ENCODE results near the gene MPG.
"Not testable (repeated sequence)": the region's sequence is repeated elsewhere in the genome, so short reads cannot be mapped to it uniquely, and the experiment has no call there.

MPG gene

DNA sequence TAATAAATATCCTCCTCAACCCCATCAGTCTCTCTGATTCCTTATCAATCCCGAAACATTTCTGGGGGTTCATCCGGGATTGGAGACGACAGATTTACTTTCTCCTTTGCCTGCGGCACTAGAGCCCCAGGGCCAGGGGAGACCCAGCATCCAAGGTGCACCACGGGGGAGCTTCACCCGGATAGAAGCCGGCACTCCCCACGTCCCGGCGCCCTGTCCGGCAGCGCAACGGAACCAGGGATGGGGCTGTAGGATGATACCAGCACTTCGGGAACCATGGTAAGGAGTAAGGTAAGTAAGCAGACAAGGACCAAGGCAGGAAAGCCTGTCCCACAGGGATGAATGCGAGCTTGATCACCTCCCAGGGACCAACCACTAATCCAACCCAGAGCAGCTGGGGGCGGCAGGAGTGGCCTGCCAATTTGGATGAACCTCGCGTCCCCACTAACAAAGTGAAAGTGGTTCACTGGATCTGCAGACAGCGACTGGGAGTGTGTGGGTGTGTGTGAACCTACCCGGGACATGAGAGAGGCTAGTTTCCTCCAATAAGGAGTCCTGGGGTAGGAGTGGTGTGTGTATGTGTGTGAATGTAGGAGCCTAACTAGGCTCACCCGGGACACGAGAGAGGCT lies 36.5 kb upstream of the MPG start:
- Histone ChIP-seq H3K4me1 (ENCODE audit: insufficient read depth, low read length) (no peaks in the 10 kb centered on the region), H3K36me3 (ENCODE audit: insufficient read depth, low read length) (peaks cover 33% of the 10 kb centered on the region), H2AFZ (ENCODE audit: low read depth, low read length) (no peak overlapping the region), H3K27me3 (ENCODE audit: insufficient read depth, low read length) (no peaks in the 10 kb centered on the region), H3K4me3 (ENCODE audit: low read length) (no peak overlapping the region), H3K9me3 (ENCODE audit: low read length) (peaks cover 6% of the 10 kb centered on the region)

- peaks cover 36% of the 10 kb centered on the region for H3K36me3 ChIP-seq (ENCODE audit: insufficient read depth, low read length)
- H3K4me3 ChIP-seq (ENCODE audit: low read length) = no peak overlapping the region
- peaks cover 6% of the 10 kb centered on the region for H3K9me3 ChIP-seq (ENCODE audit: low read length)
- no peaks in the 10 kb centered on the region for H3K4me1 ChIP-seq (ENCODE audit: insufficient read depth, low read length)
- no peak overlapping the region for H2AFZ ChIP-seq (ENCODE audit: low read depth, low read length)
- no peaks in the 10 kb centered on the region for H3K27me3 ChIP-seq (ENCODE audit: insufficient read depth, low read length)
Observed at GRCh38 chr16:42069-42457, 36.0 kb upstream of the MPG start.

GRCh38 chr16:42691-43090 lies 35.3 kb upstream of the MPG start:
- peaks cover 6% of the 10 kb centered on the region for H3K9me3 ChIP-seq (ENCODE audit: low read length)
- H3K4me1 ChIP-seq (ENCODE audit: insufficient read depth, low read length) = no peaks in the 10 kb centered on the region
- no peak overlapping the region for H3K4me3 ChIP-seq (ENCODE audit: low read length)
- no peak overlapping the region for H2AFZ ChIP-seq (ENCODE audit: low read depth, low read length)
- H3K27me3 ChIP-seq (ENCODE audit: insufficient read depth, low read length) = no peaks in the 10 kb centered on the region
- peaks cover 40% of the 10 kb centered on the region for H3K36me3 ChIP-seq (ENCODE audit: insufficient read depth, low read length)

DNA sequence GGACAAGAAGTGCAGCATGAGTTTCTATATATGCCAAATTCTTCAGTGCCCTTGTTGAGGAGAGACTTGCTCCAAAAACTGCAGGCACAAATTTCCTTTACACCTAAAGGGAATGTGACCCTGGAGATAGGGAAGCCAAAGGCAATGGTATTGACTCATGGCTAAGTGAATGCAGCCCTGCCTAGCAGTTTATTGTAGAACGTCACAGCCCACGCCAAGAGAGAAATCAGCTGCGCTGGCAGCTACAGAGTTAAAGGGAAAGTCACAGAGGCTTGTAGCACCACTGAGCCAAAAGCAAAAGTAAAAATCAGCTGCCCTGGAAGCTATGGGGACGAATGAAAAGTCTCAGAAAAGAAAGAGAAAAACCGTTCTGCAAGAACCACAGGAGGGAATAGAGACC lies 34.7 kb upstream of the MPG start:
- Histone ChIP-seq H3K9me3 (ENCODE audit: low read length) (peaks cover 6% of the 10 kb centered on the region), H3K27me3 (ENCODE audit: insufficient read depth, low read length) (no peaks in the 10 kb centered on the region), H3K36me3 (ENCODE audit: insufficient read depth, low read length) (peaks cover 40% of the 10 kb centered on the region), H2AFZ (ENCODE audit: low read depth, low read length) (no peak overlapping the region), H3K4me3 (ENCODE audit: low read length) (no peak overlapping the region), H3K4me1 (ENCODE audit: insufficient read depth, low read length) (no peaks in the 10 kb centered on the region)

GRCh38 chr16:44655-45054 lies 33.4 kb upstream of the MPG start:
- no peaks in the 10 kb centered on the region for H3K27me3 ChIP-seq (ENCODE audit: insufficient read depth, low read length)
- no peaks in the 10 kb centered on the region for H3K4me1 ChIP-seq (ENCODE audit: insufficient read depth, low read length)
- peaks cover 6% of the 10 kb centered on the region for H3K9me3 ChIP-seq (ENCODE audit: low read length)
- peaks cover 40% of the 10 kb centered on the region for H3K36me3 ChIP-seq (ENCODE audit: insufficient read depth, low read length)
- H2AFZ ChIP-seq (ENCODE audit: low read depth, low read length) = no peak overlapping the region
- no peak overlapping the region for H3K4me3 ChIP-seq (ENCODE audit: low read length)

GRCh38 chr16:45454-45853 lies 32.6 kb upstream of the MPG start:
- Histone ChIP-seq H3K36me3 (ENCODE audit: insufficient read depth, low read length) (peaks cover 42% of the 10 kb centered on the region), H2AFZ (ENCODE audit: low read depth, low read length) (no peak overlapping the region), H3K9me3 (ENCODE audit: low read length) (peaks cover 6% of the 10 kb centered on the region), H3K27me3 (ENCODE audit: insufficient read depth, low read length) (no peaks in the 10 kb centered on the region), H3K4me1 (ENCODE audit: insufficient read depth, low read length) (no peaks in the 10 kb centered on the region), H3K4me3 (ENCODE audit: low read length) (no peak overlapping the region)

GRCh38 chr16:46510-46909 lies 31.5 kb upstream of the MPG start:
- H3K9me3 ChIP-seq (ENCODE audit: low read length); H2AFZ ChIP-seq (ENCODE audit: low read depth, low read length): not testable (repeated sequence)
- H3K36me3 ChIP-seq (ENCODE audit: insufficient read depth, low read length) = peaks cover 50% of the 10 kb centered on the region

GRCh38 chr16:47234-47633 lies 30.8 kb upstream of the MPG start:
- Histone ChIP-seq H3K4me3 (ENCODE audit: low read length) (no peak overlapping the region), H2AFZ (ENCODE audit: low read depth, low read length) (no peak overlapping the region), H3K27me3 (ENCODE audit: insufficient read depth, low read length) (no peaks in the 10 kb centered on the region), H3K36me3 (ENCODE audit: insufficient read depth, low read length) (peaks cover 44% of the 10 kb centered on the region), H3K9me3 (ENCODE audit: low read length) (no peaks in the 10 kb centered on the region), H3K4me1 (ENCODE audit: insufficient read depth, low read length) (no peaks in the 10 kb centered on the region)

More at GRCh38 chr16:46510-46909, 31.5 kb upstream of the MPG start:
- not testable (repeated sequence) for H3K27me3 ChIP-seq (ENCODE audit: insufficient read depth, low read length); H3K4me1 ChIP-seq (ENCODE audit: insufficient read depth, low read length); H3K4me3 ChIP-seq (ENCODE audit: low read length)

GRCh38 chr16:50769-51591 lies 27.0 kb upstream of the MPG start:
- H3K4me1 ChIP-seq (ENCODE audit: insufficient read depth, low read length) = peaks cover 2% of the 10 kb centered on the region
- no peaks in the 10 kb centered on the region for H3K9me3 ChIP-seq (ENCODE audit: low read length)
- no peaks in the 10 kb centered on the region for H3K27me3 ChIP-seq (ENCODE audit: insufficient read depth, low read length)
- H3K4me3 ChIP-seq (ENCODE audit: low read length) = no peak overlapping the region
- peaks cover 30% of the 10 kb centered on the region for H3K36me3 ChIP-seq (ENCODE audit: insufficient read depth, low read length)
- H2AFZ ChIP-seq (ENCODE audit: low read depth, low read length) = no peak overlapping the region

DNA sequence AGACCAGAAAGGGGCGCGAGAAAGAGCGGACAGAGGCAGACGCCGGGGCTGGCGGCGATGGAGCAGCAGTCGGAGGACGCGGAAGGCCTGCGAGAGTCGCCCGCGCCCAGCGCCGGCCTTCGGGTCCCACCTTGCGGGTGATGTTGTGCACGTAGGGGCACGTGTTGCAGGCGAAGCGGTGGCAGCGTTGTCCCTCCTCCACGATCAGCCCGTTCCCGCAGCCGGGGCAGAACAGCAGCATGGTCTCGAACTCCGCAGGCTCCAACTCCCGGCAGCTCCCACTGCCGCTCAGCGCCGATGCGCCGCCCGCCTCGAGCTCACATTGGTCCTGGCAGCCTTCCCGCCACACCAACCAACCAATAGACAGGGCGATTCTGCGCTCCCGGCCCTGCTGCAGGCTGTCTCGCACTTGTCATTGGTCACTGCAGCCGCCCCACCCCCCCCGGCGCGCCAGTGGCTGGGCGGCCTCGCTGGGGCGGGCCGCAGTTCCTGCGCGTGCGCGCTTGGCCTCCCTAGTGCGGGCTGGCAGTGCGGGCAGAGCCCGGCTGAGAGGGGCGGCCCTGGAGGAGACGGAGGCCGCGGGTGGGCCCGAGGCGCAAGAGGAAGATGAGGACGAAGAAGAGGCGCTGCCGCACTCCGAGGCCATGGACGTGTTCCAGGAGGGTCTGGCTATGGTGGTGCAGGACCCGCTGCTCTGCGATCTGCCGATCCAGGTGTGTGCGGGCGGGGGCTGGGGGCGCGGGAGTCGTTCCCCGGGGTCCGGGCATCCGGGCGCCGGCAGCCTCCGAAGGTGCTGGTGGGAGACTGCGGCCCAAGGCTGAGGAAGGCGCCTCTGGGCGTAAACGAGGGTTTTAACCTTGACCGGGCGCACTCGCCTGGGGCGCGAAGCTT lies 24.4 kb upstream of the MPG start, which contains the start of the genes POLR3K and SNRNP25:
Gene POLR3K (minus strand): TSS at position 263 of the 891 bp plus-strand sequence. CDS start 22 bp downstream, at position 241.
Gene SNRNP25 (plus strand): TSS at position 483 of the 891 bp plus-strand sequence. CDS start 189 bp downstream, at position 672.
- Histone ChIP-seq H3K27me3 (ENCODE audit: insufficient read depth, low read length) (no peaks in the 10 kb centered on the region), H3K4me1 (ENCODE audit: insufficient read depth, low read length) (peaks cover 2% of the 10 kb centered on the region), H3K9me3 (ENCODE audit: low read length) (no peaks in the 10 kb centered on the region), H2AFZ (ENCODE audit: low read depth, low read length) (peak within 1 kb of the TSS; percentile 70), H3K36me3 (ENCODE audit: insufficient read depth, low read length) (peaks cover 45% of the 10 kb centered on the region), H3K4me3 (ENCODE audit: low read length) (peak within 1 kb of the TSS; percentile 85)

DNA sequence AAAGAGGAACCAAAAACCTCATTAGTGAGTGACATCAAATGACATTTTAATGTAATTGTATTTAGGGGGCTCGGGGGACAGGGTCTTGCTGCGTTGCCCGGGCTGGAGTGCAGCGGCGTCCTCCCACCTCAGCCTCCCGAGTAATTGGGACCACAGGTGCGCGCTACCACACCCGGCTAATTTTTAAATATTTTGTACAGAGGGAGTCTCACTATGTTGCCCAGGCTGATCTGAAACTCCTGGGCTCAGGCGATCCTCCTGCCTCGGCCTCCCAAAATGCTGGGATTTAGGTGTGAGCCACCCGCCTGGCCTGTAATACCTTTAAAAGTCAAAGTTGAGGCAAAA lies 23.8 kb upstream of the MPG start:
- Histone ChIP-seq H3K9me3 (ENCODE audit: low read length) (no peaks in the 10 kb centered on the region), H3K4me1 (ENCODE audit: insufficient read depth, low read length) (peaks cover 2% of the 10 kb centered on the region), H3K4me3 (ENCODE audit: low read length) (peak overlapping the region; percentile 85), H3K27me3 (ENCODE audit: insufficient read depth, low read length) (no peaks in the 10 kb centered on the region), H2AFZ (ENCODE audit: low read depth, low read length) (peak overlapping the region; percentile 70), H3K36me3 (ENCODE audit: insufficient read depth, low read length) (peaks cover 50% of the 10 kb centered on the region)

DNA sequence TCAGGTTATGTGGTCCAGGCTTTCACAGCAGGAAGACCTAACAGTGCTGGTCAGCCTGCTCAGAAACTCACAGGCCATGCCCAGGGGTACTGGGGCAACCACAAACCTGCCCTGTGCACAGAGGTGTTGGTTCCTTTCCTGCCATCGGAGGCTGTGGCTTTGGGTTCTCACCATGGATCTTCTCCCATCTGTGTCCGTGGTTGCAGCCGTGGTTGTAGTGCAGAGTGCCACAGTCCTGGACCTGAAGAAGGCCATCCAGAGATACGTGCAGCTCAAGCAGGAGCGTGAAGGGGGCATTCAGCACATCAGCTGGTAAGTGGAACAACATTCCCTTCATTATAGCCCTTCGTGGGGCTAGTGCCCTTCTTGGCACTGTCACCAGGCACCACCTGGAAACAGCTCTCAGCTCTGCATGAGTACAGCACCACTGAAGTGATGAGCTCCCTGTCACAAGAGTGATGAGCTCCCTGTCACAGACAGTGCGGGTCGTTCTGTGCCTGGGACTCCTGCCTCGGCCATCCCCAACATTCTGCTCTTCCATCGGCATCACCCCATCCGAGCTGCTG lies 22.4 kb upstream of the MPG start:
- no peak overlapping the region for H2AFZ ChIP-seq (ENCODE audit: low read depth, low read length)
- H3K4me1 ChIP-seq (ENCODE audit: insufficient read depth, low read length) = peaks cover 2% of the 10 kb centered on the region
- H3K36me3 ChIP-seq (ENCODE audit: insufficient read depth, low read length) = peaks cover 60% of the 10 kb centered on the region

More for the DNA sequence above, 22.4 kb upstream of the MPG start:
- Histone ChIP-seq H3K9me3 (ENCODE audit: low read length) (no peaks in the 10 kb centered on the region), H3K4me3 (ENCODE audit: low read length) (no peak overlapping the region), H3K27me3 (ENCODE audit: insufficient read depth, low read length) (no peaks in the 10 kb centered on the region)

Data from neuron (in vitro differentiated cells).